OCI-LY1 (cell line): ENCODE measurements around the gene IKZF3.

Experiments used
- H2AFZ ChIP-seq: fragments of 200-600 bp; sonication (generic), shearing (Covaris generic); 2 replicates; pipeline ENCODE4 v1.6.0; 2014; ENCODE audit warnings: antibody characterized with exemption, mild to moderate bottlenecking, low read length
- H3F3A ChIP-seq: fragments of 200-600 bp; sonication (generic), shearing (Covaris generic); 2 replicates; pipeline ENCODE4 v1.6.0; 2014; ENCODE audit warnings: mild to moderate bottlenecking, antibody characterized with exemption, low read length, moderate library complexity; ENCODE audit not compliant: insufficient read depth
- H3K27ac ChIP-seq: fragments of 200-600 bp; sonication (generic); 2 replicates; pipeline ENCODE4 v1.5.1; 2014; ENCODE audit warnings: low read length, mixed run types, mild to moderate bottlenecking, low read depth; ENCODE audit not compliant: poor library complexity, severe bottlenecking
- H3K27me3 ChIP-seq: fragments of 200-600 bp; sonication (generic); 2 replicates; pipeline ENCODE4 v1.6.0; 2014; ENCODE audit warnings: antibody characterized with exemption, mild to moderate bottlenecking, low read length, moderate library complexity; ENCODE audit not compliant: insufficient read depth
- H3K36me3 ChIP-seq: fragments of 200-600 bp; sonication (generic); 2 replicates; pipeline ENCODE4 v1.6.1; 2014; ENCODE audit warnings: mild to moderate bottlenecking, antibody characterized with exemption, low read length, moderate library complexity, mixed read lengths; ENCODE audit not compliant: insufficient read depth
- H3K4me1 ChIP-seq: fragments of 200-600 bp; sonication (generic); 2 replicates; pipeline ENCODE4 v1.5.1; 2014; ENCODE audit warnings: mild to moderate bottlenecking, low read length, moderate library complexity; ENCODE audit not compliant: insufficient read depth, severe bottlenecking
- H3K4me2 ChIP-seq: fragments of 200-600 bp; sonication (generic), shearing (Covaris generic); 2 replicates; pipeline ENCODE4 v1.6.1; 2014; ENCODE audit warnings: low read length
- H3K4me3 ChIP-seq: fragments of 200-600 bp; sonication (generic); 2 replicates; pipeline ENCODE4 v1.5.1; 2014; ENCODE audit warnings: low read length, low read depth, mild to moderate bottlenecking, mixed read lengths; ENCODE audit not compliant: poor library complexity, severe bottlenecking
- H3K79me2 ChIP-seq: fragments of 200-600 bp; shearing (Covaris generic); 2 replicates; pipeline ENCODE4 v1.6.1; 2016; ENCODE audit warnings: mixed run types, low read length, mixed read lengths; ENCODE audit not compliant: insufficient read depth
- H3K9ac ChIP-seq: fragments of 200-600 bp; sonication (generic), shearing (Covaris generic); 2 replicates; pipeline ENCODE4 v1.6.1; 2014; ENCODE audit warnings: mild to moderate bottlenecking, low read length, mixed read lengths
- H3K9me2 ChIP-seq: fragments of 200-600 bp; sonication (generic), shearing (Covaris generic); 2 replicates; pipeline ENCODE4 v1.6.1; 2014; ENCODE audit warnings: low read depth, mild to moderate bottlenecking, low read length, mixed read lengths
- H3K9me3 ChIP-seq: fragments of 200-600 bp; shearing (Covaris generic); 2 replicates; pipeline ENCODE4 v1.6.1; 2014; ENCODE audit warnings: low read length, mixed read lengths
- H4K20me1 ChIP-seq: fragments of 200-600 bp; sonication (generic), shearing (Covaris generic); 2 replicates; pipeline ENCODE4 v1.6.0; 2016; ENCODE audit warnings: mild to moderate bottlenecking, low read length; ENCODE audit not compliant: insufficient read depth
- EZH2 ChIP-seq: fragments of 200-600 bp; sonication (generic), shearing (Covaris generic); IDR thresholded peaks from 2 replicates; pipeline ENCODE4 v1.8.0; 2017; ENCODE audit warnings: borderline replicate concordance, mixed run types, mild to moderate bottlenecking, antibody characterized with exemption, low read length, moderate library complexity, mixed read lengths
- TF ChIP-seq, protein P1 (sequence below): fragments of 200-600 bp; sonication (generic), shearing (Covaris generic); IDR thresholded peaks from 2 replicates; pipeline ENCODE4 v1.5.1; 2017; ENCODE audit warnings: mild to moderate bottlenecking, antibody characterized with exemption, low read length, moderate library complexity, mixed read lengths

Gene IKZF3

DNA sequence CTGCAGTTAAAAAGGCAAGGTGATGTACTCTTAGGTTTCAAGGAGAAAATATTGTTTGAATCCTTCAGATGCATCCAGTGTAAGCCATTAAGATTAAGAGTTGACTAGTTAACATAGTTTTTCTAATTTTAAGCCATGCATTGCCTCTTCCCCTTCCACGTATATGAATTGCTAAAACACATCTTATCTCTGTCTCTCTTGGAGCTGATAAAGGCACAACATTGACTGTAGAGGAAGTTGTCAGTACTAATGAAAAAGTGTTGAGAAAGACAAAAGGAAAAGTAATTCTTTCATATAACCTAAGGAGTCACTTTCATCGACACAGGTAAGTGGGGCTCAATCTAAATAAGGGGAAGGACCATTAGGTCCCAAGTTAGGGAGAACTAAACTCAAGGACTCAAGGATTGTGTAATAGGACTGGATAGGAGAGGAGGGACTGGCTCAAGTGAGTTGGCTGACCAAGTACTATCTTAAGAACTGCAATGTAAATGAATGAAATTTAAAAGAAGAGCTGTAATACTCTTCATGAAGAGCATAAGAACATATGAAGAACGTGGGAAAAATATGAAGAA lies 70.7 kb downstream of the IKZF3 start:
- no peaks in the 10 kb centered on the region for H3K9me3 ChIP-seq
- peak overlapping the region; percentile 20 for H3K4me3 ChIP-seq
- no peaks in the 10 kb centered on the region for H3K9me2 ChIP-seq
- H3K36me3 ChIP-seq = peaks cover 48% of the 10 kb centered on the region
- peak overlapping the region; percentile 99 for H3K27ac ChIP-seq
- H3K27me3 ChIP-seq = no peaks in the 10 kb centered on the region
- H3K4me2 ChIP-seq = peak overlapping the region; percentile 57
- H3K9ac ChIP-seq = peak overlapping the region; percentile 72
- H4K20me1 ChIP-seq = no peaks in the 10 kb centered on the region
- peaks cover 72% of the 10 kb centered on the region for H3K4me1 ChIP-seq
- TF ChIP-seq EZH2 = no peak
- TF ChIP-seq, protein P1, sequence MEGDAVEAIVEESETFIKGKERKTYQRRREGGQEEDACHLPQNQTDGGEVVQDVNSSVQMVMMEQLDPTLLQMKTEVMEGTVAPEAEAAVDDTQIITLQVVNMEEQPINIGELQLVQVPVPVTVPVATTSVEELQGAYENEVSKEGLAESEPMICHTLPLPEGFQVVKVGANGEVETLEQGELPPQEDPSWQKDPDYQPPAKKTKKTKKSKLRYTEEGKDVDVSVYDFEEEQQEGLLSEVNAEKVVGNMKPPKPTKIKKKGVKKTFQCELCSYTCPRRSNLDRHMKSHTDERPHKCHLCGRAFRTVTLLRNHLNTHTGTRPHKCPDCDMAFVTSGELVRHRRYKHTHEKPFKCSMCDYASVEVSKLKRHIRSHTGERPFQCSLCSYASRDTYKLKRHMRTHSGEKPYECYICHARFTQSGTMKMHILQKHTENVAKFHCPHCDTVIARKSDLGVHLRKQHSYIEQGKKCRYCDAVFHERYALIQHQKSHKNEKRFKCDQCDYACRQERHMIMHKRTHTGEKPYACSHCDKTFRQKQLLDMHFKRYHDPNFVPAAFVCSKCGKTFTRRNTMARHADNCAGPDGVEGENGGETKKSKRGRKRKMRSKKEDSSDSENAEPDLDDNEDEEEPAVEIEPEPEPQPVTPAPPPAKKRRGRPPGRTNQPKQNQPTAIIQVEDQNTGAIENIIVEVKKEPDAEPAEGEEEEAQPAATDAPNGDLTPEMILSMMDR = no peak
- H3F3A ChIP-seq = peaks cover 16% of the 10 kb centered on the region
- no peak overlapping the region for H2AFZ ChIP-seq
- H3K79me2 ChIP-seq = peaks cover 5% of the 10 kb centered on the region; the same call in 1 of the 2 replicates

DNA sequence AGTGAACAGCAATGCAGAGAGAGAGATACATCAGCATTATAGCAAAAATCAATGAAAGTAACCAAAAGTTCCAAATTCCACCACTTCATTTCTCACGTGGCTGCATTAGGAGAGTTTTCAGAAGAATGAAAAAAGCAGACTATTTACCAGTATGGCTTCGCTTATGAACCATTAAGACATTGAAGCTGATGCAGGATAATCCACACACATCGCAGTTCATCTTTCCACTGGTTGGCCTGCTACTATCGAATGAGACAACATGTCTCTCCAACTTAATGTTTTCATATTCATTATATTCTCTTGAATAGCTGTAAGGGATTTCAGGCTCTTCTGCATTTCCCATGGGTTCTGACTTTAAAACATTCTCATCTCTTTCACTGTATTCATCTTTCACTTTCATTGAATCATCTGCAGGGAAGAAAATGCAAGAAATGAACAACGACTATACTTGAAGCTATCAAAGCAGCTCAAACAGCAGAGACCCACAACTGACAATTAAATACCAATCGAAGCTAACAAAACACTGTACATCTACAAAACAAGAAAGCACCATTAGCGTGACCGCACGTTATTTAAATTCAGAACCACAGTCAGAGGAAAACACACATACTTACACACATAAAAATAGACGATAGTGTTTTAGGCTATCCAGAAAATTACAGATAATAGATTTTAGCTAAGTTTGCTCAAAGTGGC lies 71.4 kb downstream of the IKZF3 start:
- no peaks in the 10 kb centered on the region for H3K9me3 ChIP-seq
- peaks cover 16% of the 10 kb centered on the region for H3F3A ChIP-seq
- H3K9ac ChIP-seq = peak overlapping the region; percentile 72
- no peaks in the 10 kb centered on the region for H3K9me2 ChIP-seq
- peak overlapping the region; percentile 99 for H3K27ac ChIP-seq
- no peaks in the 10 kb centered on the region for H4K20me1 ChIP-seq
- H3K27me3 ChIP-seq = no peaks in the 10 kb centered on the region
- no peak for TF ChIP-seq EZH2
- TF ChIP-seq, protein P1 = no peak
- H2AFZ ChIP-seq = no peak overlapping the region
- peaks cover 72% of the 10 kb centered on the region for H3K4me1 ChIP-seq
- peaks cover 55% of the 10 kb centered on the region for H3K36me3 ChIP-seq
- H3K79me2 ChIP-seq = peaks cover 6% of the 10 kb centered on the region; the same call in 1 of the 2 replicates
- H3K4me3 ChIP-seq = peak overlapping the region; percentile 20
- peak overlapping the region; percentile 57 for H3K4me2 ChIP-seq

DNA sequence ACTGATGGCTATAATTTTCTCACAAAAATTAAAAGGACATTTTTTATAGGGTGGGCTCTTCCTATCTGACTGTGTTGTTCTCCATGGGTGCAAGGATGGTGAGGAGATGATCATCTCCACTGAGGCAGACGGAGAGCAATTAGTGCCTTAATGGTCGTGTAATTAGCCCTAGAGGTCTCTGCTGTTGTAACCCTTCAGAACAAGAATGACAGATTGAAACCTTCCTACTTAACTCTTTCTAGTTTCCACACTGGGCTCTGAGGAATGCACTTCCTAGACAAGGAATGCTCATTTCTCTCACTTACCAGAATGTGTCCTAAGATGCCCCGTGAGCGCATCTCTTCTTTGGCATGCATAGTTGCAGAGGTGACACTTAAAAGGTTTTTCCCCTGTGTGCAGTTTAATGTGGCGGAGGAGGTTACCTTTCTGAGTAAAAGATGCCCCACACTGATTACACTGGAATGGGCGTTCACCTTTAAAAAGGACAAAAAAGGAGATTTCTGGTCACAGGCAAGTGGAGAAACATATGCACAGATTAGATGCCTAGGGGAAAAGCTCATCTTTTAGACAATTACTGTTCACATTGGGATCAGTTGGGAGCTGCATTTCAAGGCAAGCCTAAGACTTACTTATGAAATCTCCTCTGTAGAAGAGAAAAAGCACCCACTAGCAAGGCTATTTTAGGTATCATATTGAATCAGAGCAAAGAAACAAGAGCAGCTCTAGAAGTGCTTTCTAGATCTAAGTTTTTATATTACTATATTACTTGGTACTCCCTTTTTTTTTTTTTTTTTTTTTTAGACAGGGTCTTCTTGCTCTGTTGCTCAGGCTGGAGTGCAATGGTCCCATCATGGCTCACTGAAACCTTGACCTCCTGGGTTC lies 72.8 kb downstream of the IKZF3 start:
- Histone ChIP-seq H4K20me1 (no peaks in the 10 kb centered on the region), H3K27ac (peak overlapping the region; percentile 99), H3K9me3 (no peaks in the 10 kb centered on the region), H3K27me3 (no peaks in the 10 kb centered on the region), H3K4me2 (no peak overlapping the region), H3F3A (peaks cover 16% of the 10 kb centered on the region), H3K36me3 (peaks cover 68% of the 10 kb centered on the region), H3K4me1 (peaks cover 75% of the 10 kb centered on the region), H3K9me2 (no peaks in the 10 kb centered on the region), H3K9ac (no peak overlapping the region; the same call in 1 of the 2 replicates), H3K79me2 (peaks cover 6% of the 10 kb centered on the region; the same call in 1 of the 2 replicates), H2AFZ (no peak overlapping the region), H3K4me3 (no peak overlapping the region)
- TF ChIP-seq, protein P1 = no peak
- TF ChIP-seq EZH2 = no peak
